C4-2B (cell line): Measurements from ENCODE around the gene LRRC75A.

Experiments used
- CTCF ChIP-seq: fragments of 450-650 bp; conservative IDR thresholded peaks from 2 replicates; pipeline ENCODE4 v1.5.1; 2017; ENCODE audit warnings: mild to moderate bottlenecking
- ZFX ChIP-seq: fragments of 450-650 bp; IDR thresholded peaks from 2 replicates; pipeline ENCODE4 v1.6.1; 2017

- TF ChIP-seq CTCF: no peak
- no peak; the same call in 1 of the 2 replicates for TF ChIP-seq ZFX
Measured at GRCh38 chr17:16491703-16492612, at the start of gene LRRC75A.
